IMR-90 (cell line): ENCODE data around the gene CCDC69. TPM values are rescaled to one million over a fixed set of nuclear protein-coding genes. Genes with fewer than 3 reads are reported as not detected.

Experiments used
- ATAC-seq: fragments of 200-7000 bp; cut with Tn5 transposase; 2 replicates; pipeline ENCODE4 v1.9.1; 2020; ENCODE audit warnings: low read depth, mild to moderate bottlenecking, moderate library complexity
- BruUV-seq: library from RNA; stranded (reverse); fragments of 400-500 nt; replicated peaks from 2 replicates; lab custom pipeline; 2021; lab: Mats Ljungman, UMichigan
- CTCF ChIA-PET: fragments of 300-600 bp; formaldehyde crosslinking; extraction: SDS; loops from one replicate; lab custom pipeline; 2021; ENCODE audit warnings: antibody characterized with exemption; lab: Yijun Ruan, JAX
- POLR2A ChIA-PET: fragments of 300-600 bp; sonication (Branson Sonifier 250); formaldehyde crosslinking; loops from one replicate; lab custom pipeline; 2022; ENCODE audit warnings: antibody characterized with exemption; ENCODE audit not compliant: unreplicated experiment; lab: Charles Lee
- DNase-seq: peaks from one replicate; pipeline ENCODE4 v3.0.0; 2013
- H2AFZ ChIP-seq: replicated peaks from 2 replicates; pipeline ENCODE3; 2013; ENCODE audit warnings: low read length, mild to moderate bottlenecking; ENCODE audit not compliant: poor library complexity
- H2AK5ac ChIP-seq: 2 replicates; pipeline ENCODE4 v1.6.1; 2013; ENCODE audit warnings: low read depth, low read length, inconsistent platforms
- H2AK9ac ChIP-seq: replicated peaks from 2 replicates; pipeline ENCODE3; 2013; ENCODE audit warnings: mild to moderate bottlenecking, low read depth, low read length, moderate library complexity; ENCODE audit not compliant: poor library complexity
- H2BK120ac ChIP-seq: 2 replicates; pipeline ENCODE4 v1.6.1; 2013; ENCODE audit warnings: low read depth, low read length, inconsistent platforms
- H2BK15ac ChIP-seq: 3 replicates; pipeline ENCODE4 v1.6.1; 2013; ENCODE audit warnings: low read depth, low read length, inconsistent platforms
- H2BK20ac ChIP-seq: 2 replicates; pipeline ENCODE4 v1.6.1; 2013; ENCODE audit warnings: low read depth, mild to moderate bottlenecking, inconsistent platforms, low read length, moderate library complexity
- H2BK5ac ChIP-seq: 2 replicates; pipeline ENCODE4 v1.6.1; 2013; ENCODE audit warnings: mild to moderate bottlenecking, low read depth, low read length, inconsistent platforms; ENCODE audit not compliant: poor library complexity, severe bottlenecking
- H3K14ac ChIP-seq: replicated peaks from 2 replicates; pipeline ENCODE4 v1.6.1; 2013; ENCODE audit warnings: low read depth, low read length, inconsistent platforms
- H3K18ac ChIP-seq: 2 replicates; pipeline ENCODE4 v1.6.1; 2013; ENCODE audit warnings: low read depth, low read length, control low read depth
- H3K23ac ChIP-seq: 2 replicates; pipeline ENCODE4 v1.6.1; 2013; ENCODE audit warnings: low read depth, low read length, inconsistent platforms
- H3K27ac ChIP-seq: 2 replicates; pipeline ENCODE4 v1.5.1; 2013; ENCODE audit warnings: mild to moderate bottlenecking, control low read depth, low read length; ENCODE audit not compliant: insufficient read depth
- H3K27me3 ChIP-seq: 2 replicates; pipeline ENCODE4 v1.6.1; 2013; ENCODE audit warnings: low read length; ENCODE audit not compliant: control insufficient read depth, insufficient read depth
- H3K36me3 ChIP-seq: 2 replicates; pipeline ENCODE4 v1.6.1; 2013; ENCODE audit warnings: low read length, mixed read lengths; ENCODE audit not compliant: control insufficient read depth, insufficient read depth
- H3K4ac ChIP-seq: 2 replicates; pipeline ENCODE4 v1.6.1; 2013; ENCODE audit warnings: low read depth, low read length, inconsistent platforms
- H3K4me1 ChIP-seq: 2 replicates; pipeline ENCODE4 v1.6.1; 2013; ENCODE audit warnings: low read length, mixed read lengths; ENCODE audit not compliant: control insufficient read depth, insufficient read depth
- H3K4me2 ChIP-seq: 2 replicates; pipeline ENCODE4 v1.6.1; 2013; ENCODE audit warnings: low read depth, mild to moderate bottlenecking, control low read depth, low read length, moderate library complexity
- H3K4me3 ChIP-seq: 2 replicates; pipeline ENCODE4 v1.5.1; 2013; ENCODE audit warnings: low read depth, mild to moderate bottlenecking, control low read depth, low read length, moderate library complexity; ENCODE audit not compliant: insufficient read depth
- H3K56ac ChIP-seq: 2 replicates; pipeline ENCODE4 v1.6.1; 2013; ENCODE audit warnings: low read length, inconsistent platforms; ENCODE audit not compliant: insufficient read depth; ENCODE audit errors: extremely low read depth
- H3K79me1 ChIP-seq, 2 experiments: 2 replicates each; pipeline ENCODE4 v1.6.1; 2013; ENCODE audit warnings: low read length in 2 of 2, inconsistent platforms in 1 of 2, low read depth in 1 of 2
- H3K9ac ChIP-seq: 2 replicates; pipeline ENCODE4 v1.6.1; 2013; ENCODE audit warnings: low read depth, low read length, control low read depth
- H3K9me1 ChIP-seq: 2 replicates; pipeline ENCODE4 v1.6.1; 2013; ENCODE audit warnings: low read length, inconsistent platforms; ENCODE audit not compliant: insufficient read depth
- H3K9me3 ChIP-seq: 2 replicates; pipeline ENCODE4 v1.6.1; 2013; ENCODE audit warnings: low read length; ENCODE audit not compliant: control insufficient read depth, insufficient read depth
- H4K20me1 ChIP-seq: 2 replicates; pipeline ENCODE4 v1.6.1; 2013; ENCODE audit warnings: low read length, inconsistent platforms; ENCODE audit not compliant: insufficient read depth
- H4K5ac ChIP-seq: 2 replicates; pipeline ENCODE4 v1.6.1; 2013; ENCODE audit warnings: mild to moderate bottlenecking, low read depth, low read length, control low read depth
- H4K8ac ChIP-seq, 2 experiments: 2 replicates each; pipeline ENCODE4 v1.6.1; 2013; ENCODE audit warnings: low read depth in 2 of 2, low read length in 2 of 2, control low read depth in 1 of 2, inconsistent platforms in 1 of 2
- H4K91ac ChIP-seq: 2 replicates; pipeline ENCODE4 v1.6.1; 2013; ENCODE audit warnings: low read depth, low read length, inconsistent platforms; ENCODE audit not compliant: insufficient read depth
- MAZ ChIP-seq: IDR thresholded peaks from 2 replicates; pipeline ENCODE4 v1.6.1; 2012; ENCODE audit warnings: low read depth, mild to moderate bottlenecking, low read length, improper control_type of control experiment, moderate library complexity, borderline replicate concordance
- POLR2A ChIP-seq: IDR thresholded peaks from 2 replicates; pipeline ENCODE4 v1.6.1; 2012; ENCODE audit warnings: mild to moderate bottlenecking, low read depth, low read length
- RAD21 ChIP-seq: IDR thresholded peaks from 2 replicates; pipeline ENCODE4 v1.6.1; 2012; ENCODE audit warnings: low read length, improper control_type of control experiment
- RFX5 ChIP-seq: IDR thresholded peaks from 2 replicates; pipeline ENCODE4 v1.8.0; 2012; ENCODE audit warnings: low read depth, mild to moderate bottlenecking, low read length, moderate library complexity
- WGBS, 2 experiments: methylation state at CpG; one replicate each; pipeline versions ENCODE4 v1.1.5 to v1.1.7; 2013; ENCODE audit warnings: missing lambda C conversion rate in 2 of 2; ENCODE audit not compliant: insufficient read length in 1 of 2; ENCODE audit errors: extremely low coverage in 2 of 2; 5-methylcytosine and 5-hydroxymethylcytosine counted together
- dilution Hi-C: fragments of 300-500 bp; cut with HindIII; formaldehyde crosslinking; loops from one replicate; pipeline ENCODE4 v1.14.3; 2018; ENCODE audit warnings: low sequenced_read_pairs; ENCODE audit not compliant: unreplicated experiment
- in situ Hi-C: fragments of 300-500 bp; cut with MboI; formaldehyde crosslinking; loops from 3 replicates; pipeline ENCODE4 v1.14.3; 2019; ENCODE audit warnings: low sequenced_read_pairs, inconsistent platforms, mixed read lengths
- intact Hi-C: fragments of 100-400 bp; cut with micrococcal nuclease; formaldehyde crosslinking; loops from 2 replicates; pipeline ENCODE4 v1.10.0; 2022
- polyA plus RNA-seq, 3 experiments: library from polyadenylated mRNA; depleted of rRNA; stranded (reverse); fragments of >200 nt; gene quantifications; 2 replicates each; pipeline ENCODE4 v1.2.3, GENCODE V29; 2012; ENCODE audit warnings: low replicate concordance in 1 of 3
- total RNA-seq: library from RNA; depleted of rRNA; stranded (reverse); fragments of >200 nt; gene quantifications from 2 replicates; pipeline ENCODE4 v1.2.3, GENCODE V29; 2012
- TF ChIP-seq, protein P1 (sequence below): fragments of 150-350 bp; IDR thresholded peaks from 2 replicates; pipeline ENCODE4 v1.6.1; 2016; ENCODE audit warnings: low read depth, mild to moderate bottlenecking, low read length, moderate library complexity, borderline replicate concordance

CCDC69 gene
- total and polyA plus RNA-seq, 2 of the 4 experiments (the other 2 are of a cell fraction), result 0.36 to 0.48 TPM

DNA sequence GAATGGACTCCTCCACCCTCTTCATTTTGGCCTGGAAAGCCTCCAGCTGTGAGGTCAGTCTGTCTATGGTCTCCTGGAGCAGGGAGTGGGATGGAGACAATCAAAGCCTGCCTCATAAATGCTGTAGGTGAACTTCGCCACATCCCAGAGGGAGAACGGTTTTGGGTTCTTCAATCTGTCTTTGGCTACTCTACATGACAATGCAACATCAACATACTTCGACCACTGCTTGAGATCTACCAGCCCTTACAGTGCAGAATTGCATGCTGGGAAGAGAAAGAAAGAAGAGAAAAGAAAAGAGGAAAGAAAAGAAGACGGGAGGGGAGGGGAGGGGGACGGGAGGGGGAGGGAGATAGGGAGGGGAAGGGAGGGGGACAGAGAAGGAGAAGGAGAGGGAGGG, 37.8 kb downstream of the CCDC69 start:
- DNase-seq (no peak), ATAC-seq (no peak)
- Histone ChIP-seq H2AK5ac (no peak overlapping the region), H3K36me3 (no peaks in the 10 kb centered on the region), H3K27ac (no peak overlapping the region), H3K56ac (no peak overlapping the region), H3K27me3 (peaks cover 4% of the 10 kb centered on the region), H3K9me3 (no peaks in the 10 kb centered on the region), H2BK5ac (no peak overlapping the region), H3K9ac (no peak overlapping the region), H4K8ac (no peak overlapping the region), H4K5ac (no peak overlapping the region), H3K79me1 (no peaks in the 10 kb centered on the region), H3K4ac (no peak overlapping the region), H2AFZ (no peak overlapping the region), H2AK9ac (no peak overlapping the region), H2BK15ac (no peak overlapping the region), H2BK120ac (no peak overlapping the region), H3K9me1 (no peaks in the 10 kb centered on the region), H3K4me3 (no peak overlapping the region), H3K4me2 (no peak overlapping the region), H3K14ac (no peak overlapping the region), H3K18ac (no peak overlapping the region), H4K91ac (no peak overlapping the region), H3K23ac (no peak overlapping the region), H4K20me1 (no peaks in the 10 kb centered on the region), H3K4me1 (peaks cover 2% of the 10 kb centered on the region; the same call in 1 of the 2 replicates), H2BK20ac (no peak overlapping the region)
- dilution Hi-C loops (no loop called here), intact Hi-C loops (no loop called here), in situ Hi-C loops (no loop called here)
- ChIA-PET CTCF (no interaction called here), POLR2A (no interaction called here)
- BruUV-seq, result no TSS peak
- WGBS, 2 experiments, result no CpG with 5 or more reads among the region's 5 CpGs
- TF ChIP-seq POLR2A (no peak), RAD21 (no peak), MAZ (no peak), RFX5 (no peak)
- TF ChIP-seq, protein P1, sequence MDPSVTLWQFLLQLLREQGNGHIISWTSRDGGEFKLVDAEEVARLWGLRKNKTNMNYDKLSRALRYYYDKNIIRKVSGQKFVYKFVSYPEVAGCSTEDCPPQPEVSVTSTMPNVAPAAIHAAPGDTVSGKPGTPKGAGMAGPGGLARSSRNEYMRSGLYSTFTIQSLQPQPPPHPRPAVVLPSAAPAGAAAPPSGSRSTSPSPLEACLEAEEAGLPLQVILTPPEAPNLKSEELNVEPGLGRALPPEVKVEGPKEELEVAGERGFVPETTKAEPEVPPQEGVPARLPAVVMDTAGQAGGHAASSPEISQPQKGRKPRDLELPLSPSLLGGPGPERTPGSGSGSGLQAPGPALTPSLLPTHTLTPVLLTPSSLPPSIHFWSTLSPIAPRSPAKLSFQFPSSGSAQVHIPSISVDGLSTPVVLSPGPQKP, result no peak
